ENCODE data around the gene ASIC4. TPM values are rescaled to one million over a fixed set of nuclear protein-coding genes. Genes with fewer than 3 reads are reported as not detected.

Gene ASIC4
- total RNA-seq, 2 experiments from 2014 or later = 0.73 to 0.74 TPM

- H3K9me3 ChIP-seq (ENCODE audit: low read length) = no peaks in the 10 kb centered on the region
- no peak overlapping the region for H2AFZ ChIP-seq (ENCODE audit: low read length)
- BruUV-seq (replicated peaks) = no TSS peak
- intact Hi-C loops (cut with micrococcal nuclease; ENCODE audit: unreplicated experiment) = no loop called here
- no peak overlapping the region for H3K4me2 ChIP-seq (ENCODE audit: low read length)
- no peak overlapping the region for H3K27ac ChIP-seq (ENCODE audit: low read depth, low read length, poor library complexity, severe bottlenecking)
- H3K4me3 ChIP-seq (ENCODE audit: low read depth, low read length, poor library complexity, severe bottlenecking) = no peak overlapping the region
- no peaks in the 10 kb centered on the region for H3K36me3 ChIP-seq (ENCODE audit: insufficient read depth, low read length)
- no peaks in the 10 kb centered on the region for H3K9me2 ChIP-seq (ENCODE audit: insufficient read depth, low read length)
- no peaks in the 10 kb centered on the region for H3K79me2 ChIP-seq (ENCODE audit: insufficient read depth, low read depth, low read length)
- ChIA-PET POLR2A (no interaction called here), CTCF (ENCODE audit: unreplicated experiment) (no interaction called here)
- no peak for TF ChIP-seq CTCF (conservative IDR thresholded peaks at IDR 0.05; ENCODE audit: low read length)
- TF ChIP-seq EZH2phosphoT487 (IDR thresholded peaks at IDR 0.05; ENCODE audit: borderline replicate concordance, low read depth, low read length) = no peak
- H4K20me1 ChIP-seq (ENCODE audit: insufficient read depth, low read length) = no peaks in the 10 kb centered on the region; the same call in 1 of the 2 replicates
- H3K4me1 ChIP-seq (ENCODE audit: insufficient read depth, low read length, poor library complexity, severe bottlenecking) = no peaks in the 10 kb centered on the region
- no peak for DNase-seq (ENCODE audit: low spot score)
These were observed 34.3 kb upstream of the ASIC4 start for GRCh38 chr2:219480004-219480403.

GRCh38 chr2:219482674-219483405 lies 31.4 kb upstream of the ASIC4 start:
- Histone ChIP-seq H3K36me3 (ENCODE audit: insufficient read depth, low read length) (no peaks in the 10 kb centered on the region), H3K4me2 (ENCODE audit: low read length) (no peak overlapping the region), H3K79me2 (ENCODE audit: insufficient read depth, low read depth, low read length) (no peaks in the 10 kb centered on the region), H4K20me1 (ENCODE audit: insufficient read depth, low read length) (no peaks in the 10 kb centered on the region; the same call in 1 of the 2 replicates), H3K4me3 (ENCODE audit: low read depth, low read length, poor library complexity, severe bottlenecking) (no peak overlapping the region), H3K27ac (ENCODE audit: low read depth, low read length, poor library complexity, severe bottlenecking) (no peak overlapping the region), H3K9me2 (ENCODE audit: insufficient read depth, low read length) (no peaks in the 10 kb centered on the region), H3K9me3 (ENCODE audit: low read length) (no peaks in the 10 kb centered on the region), H3K4me1 (ENCODE audit: insufficient read depth, low read length, poor library complexity, severe bottlenecking) (no peaks in the 10 kb centered on the region), H2AFZ (ENCODE audit: low read length) (no peak overlapping the region)
- POLR2A ChIA-PET = interaction anchor here (1.2 kb wide), 1 partner anchor 16 kb away, joined by 5 read pairs; the partner anchor contains the start of gene GMPPA
- no peak for DNase-seq (ENCODE audit: low spot score)
- TF ChIP-seq CTCF (conservative IDR thresholded peaks at IDR 0.05; ENCODE audit: low read length) (no peak), EZH2phosphoT487 (IDR thresholded peaks at IDR 0.05; ENCODE audit: borderline replicate concordance, low read depth, low read length) (no peak)
- BruUV-seq (replicated peaks) = no TSS peak
- intact Hi-C loops (cut with micrococcal nuclease; ENCODE audit: unreplicated experiment) = no loop called here
- CTCF ChIA-PET (ENCODE audit: unreplicated experiment) = no interaction called here

All from OCI-LY7 (cell line).